Panc1 (cell line): ENCODE measurements around the gene TSC1. TPM values are rescaled to one million over a fixed set of nuclear protein-coding genes. Genes with fewer than 3 reads are reported as not detected.

ENCODE experiments used
- ATAC-seq: fragments of 200-7000 bp; cut with Tn5 transposase; 2 replicates; pipeline ENCODE4 v1.9.1; 2020; ENCODE audit warnings: mild to moderate bottlenecking, moderate library complexity
- BruUV-seq: library from RNA; stranded (reverse); fragments of 400-500 nt; replicated peaks from 2 replicates; lab custom pipeline; 2021; lab: Mats Ljungman, UMichigan
- CTCF ChIA-PET: fragments of 300-600 bp; sonication (Branson Sonifier 250); formaldehyde crosslinking; loops from one replicate; lab custom pipeline; 2022; ENCODE audit warnings: antibody characterized with exemption; lab: Charles Lee
- POLR2A ChIA-PET: fragments of 300-600 bp; sonication (Branson Sonifier 250); formaldehyde crosslinking; loops from one replicate; lab custom pipeline; 2022; ENCODE audit warnings: antibody characterized with exemption; lab: Charles Lee
- DNase-seq: peaks from one replicate; pipeline ENCODE4 v3.0.0-alpha.2; 2010; ENCODE audit warnings: low read depth, low spot score
- H3K27ac ChIP-seq: 2 replicates; pipeline ENCODE4 v1.5.1; 2011; ENCODE audit warnings: mild to moderate bottlenecking, low read length, inconsistent platforms
- H3K27me3 ChIP-seq: fragments of 200-500 bp; sonication (Bioruptor generic); 2 replicates; pipeline ENCODE4 v1.6.0; 2014; ENCODE audit warnings: low read length, inconsistent platforms; ENCODE audit not compliant: control insufficient read depth, insufficient read depth
- H3K36me3 ChIP-seq: fragments of 200-500 bp; sonication (Bioruptor generic); 2 replicates; pipeline ENCODE4 v1.5.1; 2014; ENCODE audit warnings: inconsistent platforms, mild to moderate bottlenecking, low read length, moderate library complexity; ENCODE audit not compliant: control insufficient read depth, insufficient read depth
- H3K4me1 ChIP-seq: 2 replicates; pipeline ENCODE4 v1.5.1; 2011; ENCODE audit warnings: inconsistent platforms, mild to moderate bottlenecking, low read length, moderate library complexity; ENCODE audit not compliant: control insufficient read depth, insufficient read depth
- H3K4me3 ChIP-seq, 2 experiments: 2 replicates each; pipeline ENCODE4 v1.5.1; 2011 to 2012; ENCODE audit warnings: low read depth in 2 of 2, low read length in 2 of 2, mild to moderate bottlenecking in 2 of 2, inconsistent platforms in 1 of 2, moderate library complexity in 1 of 2
- H3K9me3 ChIP-seq: fragments of 200-500 bp; sonication (Bioruptor generic); 2 replicates; pipeline ENCODE4 v1.5.1; 2014; ENCODE audit warnings: low read depth, mild to moderate bottlenecking, inconsistent platforms, low read length, moderate library complexity; ENCODE audit not compliant: control insufficient read depth, insufficient read depth
- POLR2AphosphoS5 ChIP-seq: IDR thresholded peaks from 2 replicates; pipeline ENCODE4 v1.6.1; 2012; ENCODE audit warnings: mild to moderate bottlenecking, low read depth, low read length, moderate library complexity
- SIN3A ChIP-seq: IDR thresholded peaks from 2 replicates; pipeline ENCODE4 v1.6.1; 2012; ENCODE audit warnings: low read depth, mild to moderate bottlenecking, low read length, moderate library complexity, borderline replicate concordance; ENCODE audit not compliant: insufficient read depth
- TCF7L2 ChIP-seq: IDR thresholded peaks from 2 replicates; pipeline ENCODE4 v1.6.1; 2011; ENCODE audit warnings: mild to moderate bottlenecking, low read depth, low read length, inconsistent platforms
- in situ Hi-C: cut with HindIII; loops from 2 replicates; pipeline ENCODE4 v1.10.0; 2016; ENCODE audit warnings: low sequenced_read_pairs, low pct_unique_long_range_greater_than_20kb
- intact Hi-C: fragments of 100-400 bp; cut with micrococcal nuclease; formaldehyde crosslinking; loops from one replicate; pipeline ENCODE4 v1.10.0; 2022; ENCODE audit not compliant: unreplicated experiment
- total RNA-seq: library from RNA; stranded (reverse); gene quantifications from one replicate; pipeline ENCODE4 v1.2.1, GENCODE V29; 2021; ENCODE audit not compliant: unreplicated experiment
- TF ChIP-seq, protein P1 (sequence below): fragments of 450-650 bp; IDR thresholded peaks from 2 replicates; pipeline ENCODE4 v1.5.1; 2017; ENCODE audit warnings: mild to moderate bottlenecking
- TF ChIP-seq, protein P2 (sequence below), 2 experiments: IDR thresholded peaks; 2 replicates each; pipeline ENCODE4 v1.6.1; 2011 to 2012; ENCODE audit warnings: low read depth in 2 of 2, control low read depth in 1 of 2, low read length in 1 of 2, mild to moderate bottlenecking in 1 of 2, moderate library complexity in 1 of 2; ENCODE audit not compliant: insufficient read depth in 1 of 2

TSC1 gene
- total RNA-seq, 1 experiment from 2014 or later: 27.4 TPM

DNA sequence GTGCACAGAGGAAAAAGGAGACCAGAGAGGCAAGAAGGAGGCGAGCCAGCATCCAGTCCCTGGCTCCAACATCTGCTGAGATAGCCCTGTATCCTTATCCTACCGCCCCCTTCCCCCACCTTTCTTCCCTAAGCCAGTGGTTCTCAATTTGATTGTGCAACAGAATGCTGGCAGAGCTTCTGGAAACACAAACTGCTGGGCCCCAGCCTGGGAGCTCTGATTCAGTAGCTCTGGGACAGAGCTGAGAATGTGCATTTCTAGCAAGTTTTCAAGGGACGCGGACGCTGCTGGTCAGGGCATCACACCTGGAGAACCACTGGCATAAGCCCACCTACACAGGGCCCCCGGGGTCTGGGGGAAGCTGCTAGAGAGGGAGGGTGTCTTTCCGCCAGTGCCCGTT lies 87.4 kb downstream of the TSC1 start:
- Histone ChIP-seq H3K27ac (no peak overlapping the region), H3K9me3 (no peaks in the 10 kb centered on the region), H3K27me3 (no peaks in the 10 kb centered on the region), H3K36me3 (no peaks in the 10 kb centered on the region), H3K4me1 (no peaks in the 10 kb centered on the region), H3K4me3 (no peak overlapping the region)
- in situ Hi-C loops (no loop called here), intact Hi-C loops (no loop called here)
- ATAC-seq: 0 out of 2 replicates have a peak, but pooled peaks have one; percentile 34
- ChIA-PET CTCF (no interaction called here), POLR2A (no interaction called here)
- DNase-seq: no peak
- no TSS peak for BruUV-seq
- no peak for TF ChIP-seq POLR2AphosphoS5
- TF ChIP-seq TCF7L2: no peak
- TF ChIP-seq, protein P1, sequence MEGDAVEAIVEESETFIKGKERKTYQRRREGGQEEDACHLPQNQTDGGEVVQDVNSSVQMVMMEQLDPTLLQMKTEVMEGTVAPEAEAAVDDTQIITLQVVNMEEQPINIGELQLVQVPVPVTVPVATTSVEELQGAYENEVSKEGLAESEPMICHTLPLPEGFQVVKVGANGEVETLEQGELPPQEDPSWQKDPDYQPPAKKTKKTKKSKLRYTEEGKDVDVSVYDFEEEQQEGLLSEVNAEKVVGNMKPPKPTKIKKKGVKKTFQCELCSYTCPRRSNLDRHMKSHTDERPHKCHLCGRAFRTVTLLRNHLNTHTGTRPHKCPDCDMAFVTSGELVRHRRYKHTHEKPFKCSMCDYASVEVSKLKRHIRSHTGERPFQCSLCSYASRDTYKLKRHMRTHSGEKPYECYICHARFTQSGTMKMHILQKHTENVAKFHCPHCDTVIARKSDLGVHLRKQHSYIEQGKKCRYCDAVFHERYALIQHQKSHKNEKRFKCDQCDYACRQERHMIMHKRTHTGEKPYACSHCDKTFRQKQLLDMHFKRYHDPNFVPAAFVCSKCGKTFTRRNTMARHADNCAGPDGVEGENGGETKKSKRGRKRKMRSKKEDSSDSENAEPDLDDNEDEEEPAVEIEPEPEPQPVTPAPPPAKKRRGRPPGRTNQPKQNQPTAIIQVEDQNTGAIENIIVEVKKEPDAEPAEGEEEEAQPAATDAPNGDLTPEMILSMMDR: no peak
- TF ChIP-seq SIN3A: no peak
- TF ChIP-seq, protein P2, sequence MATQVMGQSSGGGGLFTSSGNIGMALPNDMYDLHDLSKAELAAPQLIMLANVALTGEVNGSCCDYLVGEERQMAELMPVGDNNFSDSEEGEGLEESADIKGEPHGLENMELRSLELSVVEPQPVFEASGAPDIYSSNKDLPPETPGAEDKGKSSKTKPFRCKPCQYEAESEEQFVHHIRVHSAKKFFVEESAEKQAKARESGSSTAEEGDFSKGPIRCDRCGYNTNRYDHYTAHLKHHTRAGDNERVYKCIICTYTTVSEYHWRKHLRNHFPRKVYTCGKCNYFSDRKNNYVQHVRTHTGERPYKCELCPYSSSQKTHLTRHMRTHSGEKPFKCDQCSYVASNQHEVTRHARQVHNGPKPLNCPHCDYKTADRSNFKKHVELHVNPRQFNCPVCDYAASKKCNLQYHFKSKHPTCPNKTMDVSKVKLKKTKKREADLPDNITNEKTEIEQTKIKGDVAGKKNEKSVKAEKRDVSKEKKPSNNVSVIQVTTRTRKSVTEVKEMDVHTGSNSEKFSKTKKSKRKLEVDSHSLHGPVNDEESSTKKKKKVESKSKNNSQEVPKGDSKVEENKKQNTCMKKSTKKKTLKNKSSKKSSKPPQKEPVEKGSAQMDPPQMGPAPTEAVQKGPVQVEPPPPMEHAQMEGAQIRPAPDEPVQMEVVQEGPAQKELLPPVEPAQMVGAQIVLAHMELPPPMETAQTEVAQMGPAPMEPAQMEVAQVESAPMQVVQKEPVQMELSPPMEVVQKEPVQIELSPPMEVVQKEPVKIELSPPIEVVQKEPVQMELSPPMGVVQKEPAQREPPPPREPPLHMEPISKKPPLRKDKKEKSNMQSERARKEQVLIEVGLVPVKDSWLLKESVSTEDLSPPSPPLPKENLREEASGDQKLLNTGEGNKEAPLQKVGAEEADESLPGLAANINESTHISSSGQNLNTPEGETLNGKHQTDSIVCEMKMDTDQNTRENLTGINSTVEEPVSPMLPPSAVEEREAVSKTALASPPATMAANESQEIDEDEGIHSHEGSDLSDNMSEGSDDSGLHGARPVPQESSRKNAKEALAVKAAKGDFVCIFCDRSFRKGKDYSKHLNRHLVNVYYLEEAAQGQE (IDR thresholded peaks at IDR 0.05; ENCODE audit: insufficient read depth in 1 of 2, low read depth in 2 of 2, low read length in 1 of 2): no peak

DNA sequence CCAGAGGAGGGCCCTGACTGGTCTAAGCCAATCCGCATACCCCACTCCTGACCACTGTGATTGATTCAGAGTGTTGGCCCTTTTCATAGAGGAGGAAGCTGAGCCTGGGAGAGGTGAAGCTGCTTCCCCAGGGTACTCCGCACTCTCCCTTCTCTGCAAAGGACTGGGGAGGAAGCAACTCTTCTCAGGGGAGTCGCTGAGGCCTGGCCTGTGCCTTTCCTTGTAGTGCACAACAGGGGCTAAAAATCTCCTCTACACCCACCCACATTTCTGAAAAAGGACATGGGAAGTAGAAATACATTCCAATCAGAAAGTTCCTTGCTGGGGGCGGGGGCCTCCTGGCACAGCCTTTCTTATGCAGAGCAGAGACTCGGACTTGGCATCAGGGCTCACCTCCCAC lies 88.5 kb downstream of the TSC1 start:
- POLR2A ChIA-PET: no interaction called here
- Histone ChIP-seq H3K36me3 (no peaks in the 10 kb centered on the region), H3K27me3 (no peaks in the 10 kb centered on the region), H3K4me1 (no peaks in the 10 kb centered on the region), H3K27ac (no peak overlapping the region), H3K9me3 (no peaks in the 10 kb centered on the region), H3K4me3 (no peak overlapping the region)
- DNase-seq (no peak), ATAC-seq (no peak)
- CTCF ChIA-PET: no interaction called here
- in situ Hi-C loops (no loop called here), intact Hi-C loops (no loop called here)
- BruUV-seq: no TSS peak
- TF ChIP-seq TCF7L2 (no peak), SIN3A (no peak), POLR2AphosphoS5 (no peak)
- TF ChIP-seq, protein P1: no peak
- TF ChIP-seq, protein P2 (IDR thresholded peaks at IDR 0.05; ENCODE audit: insufficient read depth in 1 of 2, low read depth in 2 of 2, low read length in 1 of 2): no peak
